Liver (tissue), 9 donors: ENCODE results near the gene BANK1. TPM values are rescaled to one million over a fixed set of nuclear protein-coding genes. Genes with fewer than 3 reads are reported as not detected.

Experiments
- DNase-seq: peaks from one replicate; pipeline ENCODE4 v3.0.0-alpha.2; 2017; ENCODE audit warnings: low spot score
- H3K27ac ChIP-seq, 2 donors: one replicate each; pipeline ENCODE4 v1.7.0; 2013; ENCODE audit warnings: inconsistent platforms in 2 of 2, low read length in 2 of 2, control low read depth in 1 of 2, low read depth in 1 of 2, mild to moderate bottlenecking in 1 of 2
- H3K27me3 ChIP-seq, 4 donors: one replicate each; pipeline versions ENCODE4 v1.6.1 to v1.7.0; 2013; ENCODE audit warnings: low read length in 3 of 4, inconsistent platforms in 1 of 4, mild to moderate bottlenecking in 1 of 4, moderate library complexity in 1 of 4; ENCODE audit not compliant: control insufficient read depth in 4 of 4, insufficient read depth in 4 of 4
- H3K36me3 ChIP-seq, 4 donors: one replicate each; pipeline versions ENCODE4 v1.6.1 to v1.7.0; 2013; ENCODE audit warnings: low read length in 3 of 4, mild to moderate bottlenecking in 3 of 4, low read depth in 1 of 4, moderate library complexity in 1 of 4; ENCODE audit not compliant: control insufficient read depth in 4 of 4, insufficient read depth in 3 of 4
- H3K4me1 ChIP-seq, 4 donors: one replicate each; pipeline versions ENCODE4 v1.6.1 to v1.7.0; 2013; ENCODE audit warnings: low read length in 3 of 4, mild to moderate bottlenecking in 3 of 4, moderate library complexity in 1 of 4; ENCODE audit not compliant: control insufficient read depth in 4 of 4, insufficient read depth in 4 of 4
- H3K4me3 ChIP-seq, 3 donors: one replicate each; pipeline versions ENCODE4 v1.6.1 to v1.7.0; 2013; ENCODE audit warnings: low read length in 3 of 3, control low read depth in 1 of 3, low read depth in 1 of 3, mild to moderate bottlenecking in 1 of 3
- H3K9ac ChIP-seq, 2 donors: one replicate each; pipeline ENCODE4 v1.7.0; 2013; ENCODE audit warnings: low read length in 2 of 2, mild to moderate bottlenecking in 2 of 2, moderate library complexity in 2 of 2, control low read depth in 1 of 2, low read depth in 1 of 2
- H3K9me3 ChIP-seq, 4 donors: one replicate each; pipeline versions ENCODE4 v1.6.1 to v1.7.0; 2013; ENCODE audit warnings: low read length in 3 of 4; ENCODE audit not compliant: control insufficient read depth in 4 of 4
- ATF3 ChIP-seq: IDR thresholded peaks from 2 replicates; pipeline ENCODE4 v1.6.1; 2016; ENCODE audit warnings: antibody characterized with exemption
- EGR1 ChIP-seq, 2 donors: IDR thresholded peaks; 2 replicates each; pipeline ENCODE4 v1.6.1; 2016 to 2018; ENCODE audit warnings: antibody characterized with exemption in 2 of 2, low read depth in 2 of 2
- FOXA1 ChIP-seq: IDR thresholded peaks from 2 replicates; pipeline ENCODE4 v1.6.1; 2016; ENCODE audit warnings: antibody characterized with exemption
- FOXA2 ChIP-seq: IDR thresholded peaks from 2 replicates; pipeline ENCODE4 v1.6.1; 2016; ENCODE audit warnings: antibody characterized with exemption
- GABPA ChIP-seq, 2 donors: IDR thresholded peaks in 1 of 2; conservative IDR thresholded peaks in 1 of 2; 2 replicates each; pipeline ENCODE4 v1.6.1; 2016; ENCODE audit warnings: antibody characterized with exemption in 2 of 2, mild to moderate bottlenecking in 1 of 2, moderate library complexity in 1 of 2
- HNF4A ChIP-seq, 2 donors: conservative IDR thresholded peaks; 2 replicates each; pipeline ENCODE4 v1.6.1; 2016; ENCODE audit warnings: antibody characterized with exemption in 2 of 2, mild to moderate bottlenecking in 2 of 2
- HNF4G ChIP-seq: IDR thresholded peaks from 2 replicates; pipeline ENCODE4 v1.6.1; 2016; ENCODE audit warnings: antibody characterized with exemption
- JUND ChIP-seq, 2 donors: IDR thresholded peaks; 2 replicates each; pipeline ENCODE4 v1.6.1; 2016; ENCODE audit warnings: antibody characterized with exemption in 2 of 2
- NR2F2 ChIP-seq: IDR thresholded peaks from 2 replicates; pipeline ENCODE4 v1.6.1; 2016; ENCODE audit warnings: antibody characterized with exemption
- RAD21 ChIP-seq, 2 donors: IDR thresholded peaks; 2 replicates each; pipeline ENCODE4 v1.6.1; 2016; ENCODE audit warnings: antibody characterized with exemption in 2 of 2, mild to moderate bottlenecking in 2 of 2
- REST ChIP-seq: IDR thresholded peaks from 2 replicates; pipeline ENCODE4 v1.6.1; 2016; ENCODE audit warnings: antibody characterized with exemption, mild to moderate bottlenecking
- RXRA ChIP-seq, 2 donors: IDR thresholded peaks; 2 replicates each; pipeline ENCODE4 v1.6.1; 2017 to 2018; ENCODE audit warnings: antibody characterized with exemption in 2 of 2, mild to moderate bottlenecking in 1 of 2
- SP1 ChIP-seq: IDR thresholded peaks from 2 replicates; pipeline ENCODE4 v1.6.1; 2018; ENCODE audit warnings: antibody characterized with exemption, mild to moderate bottlenecking
- TAF1 ChIP-seq: conservative IDR thresholded peaks from 2 replicates; pipeline ENCODE4 v1.6.1; 2016; ENCODE audit warnings: antibody characterized with exemption, mild to moderate bottlenecking
- WGBS: extraction: QIAGEN DNeasy Blood & Tissue Kit; methylation state at CpG from one replicate; pipeline ENCODE4 v1.1.7; 2013; 5-methylcytosine and 5-hydroxymethylcytosine counted together
- polyA plus RNA-seq, 2 donors: library from polyadenylated mRNA; stranded (reverse) in 1 of 2; unstranded in 1 of 2; fragments of 200-250 nt in 1 of 2; fragments of >200 nt in 1 of 2; fragmentation: Nextera tagmentation in 1 of 2; extraction: Ambion mirVana in 1 of 2; gene quantifications; one replicate each; pipeline versions ENCODE4 v1.2.1 to v1.2.3, GENCODE V29; 2013 to 2015
- total RNA-seq, 2 donors: library from RNA; depleted of rRNA; stranded (reverse); fragments of >200 nt; gene quantifications; one replicate each; pipeline ENCODE4 v1.2.3, GENCODE V29; 2014
- TF ChIP-seq, protein P1 (sequence below): fragments of 150-350 bp; IDR thresholded peaks from 2 replicates; pipeline ENCODE4 v1.5.1; 2017; ENCODE audit warnings: improper control_type of control experiment, low read depth, low read length; ENCODE audit not compliant: missing input control
- donor health status: healthy.
- donor health status: healthy.
- donor health status: healthy.
- donor health status: healthy.
- donor health status: healthy.

Gene BANK1
- total and polyA plus RNA-seq, 4 donors, result 0.06 to 1.7 (median 0.35) TPM

GRCh38 chr4:102036619-102037376 is 246.3 kb downstream of the BANK1 start:
- no peak for DNase-seq
- Histone ChIP-seq H3K27ac (no peak overlapping the region), H3K36me3 (no peaks in the 10 kb centered on the region), H3K9ac (no peak overlapping the region), H3K9me3 (no peaks in the 10 kb centered on the region), H3K27me3 (no peaks in the 10 kb centered on the region), H3K4me1 (peaks cover 0 to 1% (median 0%) of the 10 kb centered on the region in 4 donors), H3K4me3 (no peak overlapping the region)
- WGBS, result 80% methylated on average over 5 of the region's 5 CpGs
- TF ChIP-seq GABPA (IDR thresholded peaks at IDR 0.05 in 1 of 2, conservative IDR thresholded peaks at IDR 0.05 in 1 of 2) (no peak), RXRA (IDR thresholded peaks at IDR 0.05) (no peak), EGR1 (IDR thresholded peaks at IDR 0.05; ENCODE audit: low read depth in 2 of 2) (no peak), JUND (IDR thresholded peaks at IDR 0.05) (no peak), ATF3 (no peak), HNF4A (conservative IDR thresholded peaks at IDR 0.05) (no peak), RAD21 (IDR thresholded peaks at IDR 0.05) (no peak), SP1 (no peak), FOXA2 (no peak), TAF1 (no peak), REST (no peak)
- TF ChIP-seq, protein P1, sequence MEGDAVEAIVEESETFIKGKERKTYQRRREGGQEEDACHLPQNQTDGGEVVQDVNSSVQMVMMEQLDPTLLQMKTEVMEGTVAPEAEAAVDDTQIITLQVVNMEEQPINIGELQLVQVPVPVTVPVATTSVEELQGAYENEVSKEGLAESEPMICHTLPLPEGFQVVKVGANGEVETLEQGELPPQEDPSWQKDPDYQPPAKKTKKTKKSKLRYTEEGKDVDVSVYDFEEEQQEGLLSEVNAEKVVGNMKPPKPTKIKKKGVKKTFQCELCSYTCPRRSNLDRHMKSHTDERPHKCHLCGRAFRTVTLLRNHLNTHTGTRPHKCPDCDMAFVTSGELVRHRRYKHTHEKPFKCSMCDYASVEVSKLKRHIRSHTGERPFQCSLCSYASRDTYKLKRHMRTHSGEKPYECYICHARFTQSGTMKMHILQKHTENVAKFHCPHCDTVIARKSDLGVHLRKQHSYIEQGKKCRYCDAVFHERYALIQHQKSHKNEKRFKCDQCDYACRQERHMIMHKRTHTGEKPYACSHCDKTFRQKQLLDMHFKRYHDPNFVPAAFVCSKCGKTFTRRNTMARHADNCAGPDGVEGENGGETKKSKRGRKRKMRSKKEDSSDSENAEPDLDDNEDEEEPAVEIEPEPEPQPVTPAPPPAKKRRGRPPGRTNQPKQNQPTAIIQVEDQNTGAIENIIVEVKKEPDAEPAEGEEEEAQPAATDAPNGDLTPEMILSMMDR, result no peak

DNA sequence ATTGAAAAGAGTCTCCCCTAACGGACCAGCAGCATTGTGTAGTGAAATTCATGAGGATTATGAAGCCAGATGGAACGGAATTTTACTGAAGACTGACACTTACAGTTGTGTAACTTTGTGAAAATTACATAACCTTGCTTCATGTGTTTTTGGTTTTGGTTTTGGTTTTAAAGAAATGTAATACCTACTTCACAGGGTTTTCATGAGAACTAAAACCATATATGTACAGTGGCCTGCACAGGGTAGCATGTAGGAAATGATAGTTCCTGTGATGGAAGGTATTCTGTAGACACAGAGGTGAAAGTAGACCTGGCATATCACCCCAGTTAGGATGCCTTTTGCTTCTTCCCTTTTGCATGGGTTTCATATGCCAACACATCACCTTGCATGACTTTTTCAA is 247.0 kb downstream of the BANK1 start:
- DNase-seq, result no peak
- H3K4me1 ChIP-seq, result peaks cover 0 to 1% (median 0%) of the 10 kb centered on the region in 4 donors
- no peak for TF ChIP-seq TAF1
- no peak for TF ChIP-seq REST
- TF ChIP-seq NR2F2, result no peak
- TF ChIP-seq JUND (IDR thresholded peaks at IDR 0.05), result no peak
- no peak for TF ChIP-seq RXRA (IDR thresholded peaks at IDR 0.05)
- TF ChIP-seq FOXA1, result no peak
- no peak for TF ChIP-seq HNF4G
- WGBS, result 15% methylated on average over 2 of the region's 2 CpGs
- no peaks in the 10 kb centered on the region for H3K27me3 ChIP-seq
- H3K36me3 ChIP-seq, result no peaks in the 10 kb centered on the region
- no peak overlapping the region for H3K27ac ChIP-seq
- peak overlapping the region in 2 of 3 donors; percentile 31 to 41 for H3K4me3 ChIP-seq
- H3K9ac ChIP-seq, result no peak overlapping the region
- no peaks in the 10 kb centered on the region for H3K9me3 ChIP-seq
